Stimulated activated CD8-positive, alpha-beta memory T cell treated with anti-CD3 and anti-CD28 coated beads, Interleukin-7, amount 100 ng/mL, for 48 hours (primary cell): ENCODE data around the gene EME2.
"Not testable (repeated sequence)": the region's sequence is repeated elsewhere in the genome, so short reads cannot be mapped to it uniquely, and the experiment has no call there.

Experiments used
- DNase-seq, 2 donors: peaks; one replicate each; pipeline ENCODE4 v3.0.0-alpha.2; 2020; ENCODE audit warnings: low read depth in 1 of 2; ENCODE audit errors: extremely low read depth in 1 of 2

The EME2 gene

GRCh38 chr16:1790261-1790610 is 17.6 kb downstream of the EME2 start:
- DNase-seq = no peak

- no peak for DNase-seq
These were observed 18.1 kb downstream of the EME2 start for GRCh38 chr16:1790611-1791255.

GRCh38 chr16:1791256-1791942 is 18.8 kb downstream of the EME2 start:
- no peak for DNase-seq

- no peak for DNase-seq
These were observed 19.6 kb downstream of the EME2 start for GRCh38 chr16:1791943-1792812.

GRCh38 chr16:1792836-1793577 is 20.4 kb downstream of the EME2 start:
- no peak for DNase-seq

- DNase-seq = no peak
These were observed 21.1 kb downstream of the EME2 start, which contains the start of gene IGFALS for GRCh38 chr16:1793578-1794220. Gene IGFALS, minus strand, starts transcription at chr16:1793705. Its CDS starts 53 bp downstream, at chr16:1793652.

GRCh38 chr16:1794221-1794871 is 21.7 kb downstream of the EME2 start:
- no peak for DNase-seq

GRCh38 chr16:1794908-1795666 is 22.5 kb downstream of the EME2 start:
- no peak for DNase-seq

- not testable (repeated sequence) for DNase-seq
These were observed 26.7 kb downstream of the EME2 start for GRCh38 chr16:1799263-1799662.

- no peak for DNase-seq
These were observed 28.1 kb downstream of the EME2 start for GRCh38 chr16:1800701-1801100.

- no peak for DNase-seq
These were observed 35.0 kb downstream of the EME2 start for GRCh38 chr16:1807626-1808025.

- no peak for DNase-seq
These were observed 36.1 kb downstream of the EME2 start for GRCh38 chr16:1808691-1809090.

GRCh38 chr16:1809281-1809801 is 36.7 kb downstream of the EME2 start:
- no peak for DNase-seq

GRCh38 chr16:1810106-1810505 is 37.5 kb downstream of the EME2 start:
- no peak for DNase-seq

GRCh38 chr16:1810536-1810935 is 37.9 kb downstream of the EME2 start:
- DNase-seq = no peak

GRCh38 chr16:1812732-1813163 is 40.1 kb downstream of the EME2 start:
- DNase-seq = peak in 1 of 2 donors; percentile 52

- DNase-seq = no peak
These were observed 42.9 kb downstream of the EME2 start for GRCh38 chr16:1815461-1815860.

- DNase-seq = no peak
These were observed 44.0 kb downstream of the EME2 start for GRCh38 chr16:1816396-1817275.
